Measurements from ENCODE around the gene SULF2.

The SULF2 gene

DNA sequence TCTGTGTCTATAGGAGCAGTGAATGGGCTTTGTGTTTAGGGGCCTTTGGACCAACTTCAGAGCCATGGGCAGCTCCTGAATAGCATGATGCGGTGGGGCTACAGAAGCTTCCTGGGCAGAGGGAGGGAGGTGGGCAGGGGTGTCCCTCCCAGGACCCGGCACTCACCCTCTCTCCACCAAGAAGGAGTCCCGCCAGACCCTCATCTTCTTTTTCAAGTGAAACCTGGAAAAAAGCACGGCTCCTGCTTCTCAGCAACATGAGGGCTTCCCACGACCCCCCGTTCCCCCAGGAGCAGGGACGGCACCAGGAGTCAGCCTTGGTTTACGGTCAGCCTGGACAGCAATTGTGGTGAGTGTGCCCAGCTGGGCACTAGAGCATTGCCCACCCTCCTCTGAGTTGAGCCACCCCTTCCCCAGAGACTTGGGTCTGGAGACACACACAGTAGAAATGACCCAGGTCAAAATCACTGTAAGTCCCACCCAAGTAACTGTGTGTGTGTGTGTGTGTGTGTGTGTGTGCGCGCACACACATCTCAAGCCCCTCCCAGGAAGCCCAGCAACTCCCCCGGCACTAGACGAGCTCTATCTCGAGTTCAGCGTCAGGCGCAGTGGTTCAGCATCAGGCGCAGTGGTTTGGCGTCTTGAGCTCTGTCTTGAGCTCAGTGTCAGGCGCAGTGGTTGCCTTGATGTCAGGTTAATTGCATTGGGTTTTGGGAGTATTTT, 108.2 kb downstream of the SULF2 start:
- Histone ChIP-seq H3K9me3 (ENCODE audit: control insufficient read depth, low read length) (no peaks in the 10 kb centered on the region), H3K27ac (ENCODE audit: insufficient read depth, low read length, poor library complexity, severe bottlenecking) (no peak overlapping the region), H3K27me3 (replicated peaks; ENCODE audit: control insufficient read depth, insufficient read depth, low read length, poor library complexity, severe bottlenecking) (no peaks in the 10 kb centered on the region), H3K36me3 (ENCODE audit: control insufficient read depth, insufficient read depth, low read length) (no peaks in the 10 kb centered on the region), H3K4me3 (ENCODE audit: insufficient read depth, low read depth, low read length, poor library complexity, severe bottlenecking) (no peak overlapping the region), H3K4me1 (ENCODE audit: control insufficient read depth, insufficient read depth, low read length, poor library complexity, severe bottlenecking) (no peaks in the 10 kb centered on the region)
- DNase-seq, result no peak

DNA sequence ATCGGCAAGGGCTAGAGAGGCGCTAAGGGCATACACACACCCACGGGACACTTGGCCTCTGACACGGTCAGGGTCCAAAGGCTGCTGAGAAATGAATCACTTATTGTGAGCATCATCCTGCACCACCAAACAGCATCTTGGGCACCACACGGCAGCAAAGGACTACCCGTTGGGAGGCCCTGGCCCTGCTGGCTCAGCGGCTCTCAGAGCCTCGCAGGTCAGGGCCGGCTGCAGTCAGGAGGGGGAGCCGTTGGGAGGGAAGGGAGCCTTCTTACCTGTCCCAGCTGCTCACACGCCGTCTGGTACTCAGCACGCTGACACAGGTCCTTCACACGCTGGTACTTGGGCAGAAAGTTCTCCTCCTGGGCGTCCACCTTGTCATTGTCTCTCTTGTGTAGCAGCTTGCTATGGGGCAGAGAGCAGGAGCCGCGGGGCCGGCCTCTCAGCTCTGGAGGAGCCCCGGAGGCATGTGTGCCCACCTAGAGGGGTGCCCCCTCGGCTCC, 109.0 kb downstream of the SULF2 start:
- no peaks in the 10 kb centered on the region for H3K36me3 ChIP-seq (ENCODE audit: control insufficient read depth, insufficient read depth, low read length)
- no peak overlapping the region for H3K4me3 ChIP-seq (ENCODE audit: insufficient read depth, low read depth, low read length, poor library complexity, severe bottlenecking)
- H3K27me3 ChIP-seq (replicated peaks; ENCODE audit: control insufficient read depth, insufficient read depth, low read length, poor library complexity, severe bottlenecking), result no peaks in the 10 kb centered on the region
- no peak for DNase-seq
- H3K9me3 ChIP-seq (ENCODE audit: control insufficient read depth, low read length), result no peaks in the 10 kb centered on the region
- no peak overlapping the region for H3K27ac ChIP-seq (ENCODE audit: insufficient read depth, low read length, poor library complexity, severe bottlenecking)
- no peaks in the 10 kb centered on the region for H3K4me1 ChIP-seq (ENCODE audit: control insufficient read depth, insufficient read depth, low read length, poor library complexity, severe bottlenecking)

DNA sequence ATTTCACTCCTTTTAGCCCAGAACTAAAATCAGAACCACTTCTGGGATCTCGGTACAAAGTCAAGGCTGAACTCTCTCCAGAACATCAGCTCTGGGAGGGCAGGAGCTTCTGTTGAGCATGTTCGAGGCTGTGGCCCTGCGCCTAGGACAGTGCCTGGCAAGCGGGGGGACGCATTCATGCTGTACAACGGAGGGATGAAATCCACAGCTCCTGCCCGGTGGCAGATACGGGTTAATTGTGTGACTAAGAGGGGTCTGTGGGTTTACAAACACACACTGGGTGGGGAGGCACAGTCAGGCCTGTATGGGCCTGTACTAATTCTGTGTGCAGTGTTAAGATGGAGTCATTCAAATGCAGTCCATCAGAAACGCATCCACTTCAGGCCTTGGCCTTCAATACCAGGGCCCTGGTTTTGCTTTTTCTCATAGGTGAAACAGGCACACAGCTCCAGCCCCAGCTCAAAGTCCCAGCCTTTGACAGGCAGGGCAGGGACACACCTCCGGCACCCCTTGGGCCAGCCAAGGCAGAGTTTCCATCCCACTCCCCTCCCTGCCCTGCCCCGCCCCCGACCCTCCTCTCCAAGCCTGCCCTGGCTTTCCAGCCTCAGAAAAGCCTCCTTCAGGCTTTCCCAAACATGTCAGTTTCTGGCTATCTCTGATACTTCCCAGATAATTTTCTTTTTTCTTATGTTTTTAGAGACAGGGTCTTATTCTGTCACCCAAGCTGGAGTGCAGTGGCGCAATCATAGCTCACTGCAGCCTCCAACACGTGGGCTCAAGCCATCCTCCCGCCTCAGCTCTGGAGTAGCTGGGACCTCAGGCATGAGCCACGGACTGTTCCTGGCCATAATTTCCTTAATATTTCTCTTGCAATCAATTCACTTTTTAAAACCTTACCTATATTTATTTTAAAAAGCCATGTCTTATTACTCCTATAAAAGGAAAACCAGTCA, 109.8 kb downstream of the SULF2 start:
- no peaks in the 10 kb centered on the region for H3K4me1 ChIP-seq (ENCODE audit: control insufficient read depth, insufficient read depth, low read length, poor library complexity, severe bottlenecking)
- H3K27ac ChIP-seq (ENCODE audit: insufficient read depth, low read length, poor library complexity, severe bottlenecking), result no peak overlapping the region
- no peaks in the 10 kb centered on the region for H3K9me3 ChIP-seq (ENCODE audit: control insufficient read depth, low read length)
- H3K27me3 ChIP-seq (replicated peaks; ENCODE audit: control insufficient read depth, insufficient read depth, low read length, poor library complexity, severe bottlenecking), result no peaks in the 10 kb centered on the region
- DNase-seq, result no peak
- H3K4me3 ChIP-seq (ENCODE audit: insufficient read depth, low read depth, low read length, poor library complexity, severe bottlenecking), result no peak overlapping the region
- H3K36me3 ChIP-seq (ENCODE audit: control insufficient read depth, insufficient read depth, low read length), result no peaks in the 10 kb centered on the region

DNA sequence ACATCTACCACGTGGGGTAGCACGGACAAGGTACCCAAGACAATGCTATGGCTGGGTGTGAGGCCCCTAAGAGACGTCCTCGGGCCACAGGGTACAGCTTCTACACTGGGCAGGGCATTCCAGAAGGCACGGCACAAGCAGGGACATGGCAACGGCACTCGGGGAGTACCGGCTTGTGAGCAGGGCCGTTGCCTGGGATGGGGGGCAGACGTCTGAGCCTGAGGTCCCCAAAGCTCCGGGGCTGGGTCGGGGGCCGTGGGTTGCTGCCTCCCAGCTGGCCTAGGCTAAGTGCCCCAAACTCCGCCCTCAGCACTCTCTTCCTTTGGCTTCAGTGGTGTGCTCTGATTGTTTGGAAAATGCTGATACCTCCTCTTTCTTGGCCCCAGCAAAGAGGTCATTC, 110.6 kb downstream of the SULF2 start:
- Histone ChIP-seq H3K9me3 (ENCODE audit: control insufficient read depth, low read length) (no peaks in the 10 kb centered on the region), H3K4me1 (ENCODE audit: control insufficient read depth, insufficient read depth, low read length, poor library complexity, severe bottlenecking) (no peaks in the 10 kb centered on the region), H3K4me3 (ENCODE audit: insufficient read depth, low read depth, low read length, poor library complexity, severe bottlenecking) (no peak overlapping the region), H3K27ac (ENCODE audit: insufficient read depth, low read length, poor library complexity, severe bottlenecking) (no peak overlapping the region), H3K27me3 (replicated peaks; ENCODE audit: control insufficient read depth, insufficient read depth, low read length, poor library complexity, severe bottlenecking) (no peaks in the 10 kb centered on the region), H3K36me3 (ENCODE audit: control insufficient read depth, insufficient read depth, low read length) (no peaks in the 10 kb centered on the region)
- DNase-seq, result no peak

DNA sequence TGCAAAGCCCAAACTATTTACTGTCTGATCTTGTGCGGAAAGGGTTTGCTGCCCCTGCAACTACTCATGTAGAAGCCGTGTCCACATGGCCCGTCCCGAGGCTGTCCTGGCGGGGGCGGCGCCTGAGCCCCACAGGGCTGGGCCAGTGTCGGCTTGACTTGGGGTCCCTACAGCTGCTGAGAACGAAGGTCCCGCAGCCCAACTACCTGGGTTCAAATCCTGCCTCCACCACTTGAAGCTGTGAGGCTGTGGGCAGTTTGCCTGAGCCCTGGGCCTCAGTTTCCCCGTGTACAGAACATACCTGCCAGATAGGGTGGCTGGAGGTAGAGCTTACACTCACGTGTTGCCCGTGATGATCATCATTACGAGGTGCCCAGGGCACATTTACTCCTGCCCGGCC, 111.1 kb downstream of the SULF2 start:
- no peak overlapping the region for H3K27ac ChIP-seq (ENCODE audit: insufficient read depth, low read length, poor library complexity, severe bottlenecking)
- no peak overlapping the region for H3K4me3 ChIP-seq (ENCODE audit: insufficient read depth, low read depth, low read length, poor library complexity, severe bottlenecking)
- DNase-seq, result no peak
- no peaks in the 10 kb centered on the region for H3K9me3 ChIP-seq (ENCODE audit: control insufficient read depth, low read length)
- no peaks in the 10 kb centered on the region for H3K4me1 ChIP-seq (ENCODE audit: control insufficient read depth, insufficient read depth, low read length, poor library complexity, severe bottlenecking)
- no peaks in the 10 kb centered on the region for H3K36me3 ChIP-seq (ENCODE audit: control insufficient read depth, insufficient read depth, low read length)
- no peaks in the 10 kb centered on the region for H3K27me3 ChIP-seq (replicated peaks; ENCODE audit: control insufficient read depth, insufficient read depth, low read length, poor library complexity, severe bottlenecking)

GRCh38 chr20:47673671-47673955, 111.7 kb downstream of the SULF2 start:
- H3K36me3 ChIP-seq (ENCODE audit: control insufficient read depth, insufficient read depth, low read length), result no peaks in the 10 kb centered on the region
- no peaks in the 10 kb centered on the region for H3K4me1 ChIP-seq (ENCODE audit: control insufficient read depth, insufficient read depth, low read length, poor library complexity, severe bottlenecking)
- no peak for DNase-seq
- H3K27me3 ChIP-seq (replicated peaks; ENCODE audit: control insufficient read depth, insufficient read depth, low read length, poor library complexity, severe bottlenecking), result no peaks in the 10 kb centered on the region
- no peak overlapping the region for H3K27ac ChIP-seq (ENCODE audit: insufficient read depth, low read length, poor library complexity, severe bottlenecking)
- no peaks in the 10 kb centered on the region for H3K9me3 ChIP-seq (ENCODE audit: control insufficient read depth, low read length)
- H3K4me3 ChIP-seq (ENCODE audit: insufficient read depth, low read depth, low read length, poor library complexity, severe bottlenecking), result no peak overlapping the region

DNA sequence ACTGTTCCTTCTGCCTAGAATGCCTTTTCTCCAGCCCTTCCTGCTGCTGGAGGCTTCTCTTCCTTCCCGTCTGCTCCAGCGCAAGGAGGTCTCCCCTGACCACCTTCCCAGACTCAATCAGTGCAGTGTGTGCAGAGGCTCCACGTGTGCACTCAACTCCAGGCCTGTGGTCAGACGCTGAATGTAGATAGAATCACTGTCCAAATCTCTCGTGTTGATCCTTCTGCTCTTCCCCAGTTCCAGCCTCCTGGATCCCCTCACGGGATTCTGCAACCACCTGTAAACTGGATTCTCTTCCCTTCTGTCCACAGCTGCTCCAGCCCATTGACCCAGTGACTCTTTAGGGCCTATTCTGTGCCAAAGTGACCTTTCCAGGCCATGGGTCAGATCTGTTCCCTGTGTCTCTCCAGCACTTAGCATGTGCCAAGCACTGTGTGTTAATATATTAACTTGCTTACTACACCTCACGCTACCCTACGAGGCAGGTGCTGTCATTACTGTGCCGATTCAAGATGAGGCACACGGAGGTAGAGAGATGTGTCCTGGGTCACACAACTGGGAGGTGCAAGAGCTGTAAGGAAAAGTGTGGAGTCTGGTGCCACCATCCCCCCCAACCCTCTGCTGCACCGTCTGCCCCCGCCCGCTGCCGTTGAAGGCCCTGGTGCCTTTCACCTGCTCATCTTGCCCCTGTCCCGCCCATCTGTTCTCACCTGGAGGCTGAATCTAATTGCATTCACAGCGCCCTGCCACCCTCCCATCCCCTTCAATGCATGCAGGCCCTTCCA, 112.2 kb downstream of the SULF2 start:
- no peak for DNase-seq
- no peak overlapping the region for H3K4me3 ChIP-seq (ENCODE audit: insufficient read depth, low read depth, low read length, poor library complexity, severe bottlenecking)
- H3K27me3 ChIP-seq (replicated peaks; ENCODE audit: control insufficient read depth, insufficient read depth, low read length, poor library complexity, severe bottlenecking), result no peaks in the 10 kb centered on the region
- no peaks in the 10 kb centered on the region for H3K9me3 ChIP-seq (ENCODE audit: control insufficient read depth, low read length)
- no peaks in the 10 kb centered on the region for H3K36me3 ChIP-seq (ENCODE audit: control insufficient read depth, insufficient read depth, low read length)
- H3K4me1 ChIP-seq (ENCODE audit: control insufficient read depth, insufficient read depth, low read length, poor library complexity, severe bottlenecking), result no peaks in the 10 kb centered on the region
- no peak overlapping the region for H3K27ac ChIP-seq (ENCODE audit: insufficient read depth, low read length, poor library complexity, severe bottlenecking)

- no peak overlapping the region for H3K4me3 ChIP-seq (ENCODE audit: insufficient read depth, low read depth, low read length, poor library complexity, severe bottlenecking)
- H3K4me1 ChIP-seq (ENCODE audit: control insufficient read depth, insufficient read depth, low read length, poor library complexity, severe bottlenecking), result no peaks in the 10 kb centered on the region
- no peak for DNase-seq
- no peaks in the 10 kb centered on the region for H3K36me3 ChIP-seq (ENCODE audit: control insufficient read depth, insufficient read depth, low read length)
- no peak overlapping the region for H3K27ac ChIP-seq (ENCODE audit: insufficient read depth, low read length, poor library complexity, severe bottlenecking)
- no peaks in the 10 kb centered on the region for H3K27me3 ChIP-seq (replicated peaks; ENCODE audit: control insufficient read depth, insufficient read depth, low read length, poor library complexity, severe bottlenecking)
- no peaks in the 10 kb centered on the region for H3K9me3 ChIP-seq (ENCODE audit: control insufficient read depth, low read length)
Observed at GRCh38 chr20:47672166-47672565, 113.1 kb downstream of the SULF2 start.

DNA sequence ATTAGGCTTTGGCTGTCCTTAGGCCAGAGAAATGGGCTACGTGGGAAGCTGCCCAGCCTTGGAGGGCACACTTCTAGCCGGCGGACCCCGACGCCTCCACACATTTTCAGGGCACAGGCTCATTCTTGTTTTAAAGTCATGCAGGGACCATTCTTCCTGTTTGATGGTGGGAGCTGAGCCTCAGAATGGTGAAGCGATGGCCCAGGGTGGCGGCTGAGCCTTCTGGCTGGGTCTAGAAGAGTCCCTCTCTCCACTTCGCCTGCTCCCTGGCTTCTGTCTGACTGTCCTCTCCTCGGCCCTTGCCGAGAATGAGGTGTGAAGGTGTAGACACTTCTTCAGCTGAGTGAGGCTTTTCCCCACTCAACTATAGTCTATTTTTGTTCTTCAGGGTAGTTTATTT, 114.4 kb downstream of the SULF2 start:
- Histone ChIP-seq H3K27me3 (replicated peaks; ENCODE audit: control insufficient read depth, insufficient read depth, low read length, poor library complexity, severe bottlenecking) (no peaks in the 10 kb centered on the region), H3K4me1 (ENCODE audit: control insufficient read depth, insufficient read depth, low read length, poor library complexity, severe bottlenecking) (no peaks in the 10 kb centered on the region), H3K27ac (ENCODE audit: insufficient read depth, low read length, poor library complexity, severe bottlenecking) (no peak overlapping the region), H3K36me3 (ENCODE audit: control insufficient read depth, insufficient read depth, low read length) (no peaks in the 10 kb centered on the region), H3K4me3 (ENCODE audit: insufficient read depth, low read depth, low read length, poor library complexity, severe bottlenecking) (no peak overlapping the region), H3K9me3 (ENCODE audit: control insufficient read depth, low read length) (no peaks in the 10 kb centered on the region)
- DNase-seq, result no peak

All from effector memory CD4-positive, alpha-beta T cell (primary cell).